Type B pancreatic cell (in vitro differentiated cells): Measurements from ENCODE around the gene OSBP2. TPM values are rescaled to one million over a fixed set of nuclear protein-coding genes. Genes with fewer than 3 reads are reported as not detected.
A peak's percentile ranks its signal among the peaks of the same experiment; 100 is the strongest.

ENCODE experiments used
- DNase-seq: peaks from one replicate; pipeline ENCODE4 v3.0.0; 2021; ENCODE audit warnings: mixed read lengths; ENCODE audit not compliant: unreplicated experiment; ENCODE audit errors: extremely low spot score
- H3K27ac Mint-ChIP-seq: 2 replicates; pipeline ENCODE4 v1.8.0; 2021; ENCODE audit warnings: mild to moderate bottlenecking, mixed read lengths
- H3K27me3 Mint-ChIP-seq: 2 replicates; pipeline ENCODE4 v1.8.0; 2021; ENCODE audit warnings: mixed read lengths
- H3K36me3 Mint-ChIP-seq: 2 replicates; pipeline ENCODE4 v1.8.0; 2021; ENCODE audit warnings: mixed read lengths
- H3K4me1 Mint-ChIP-seq: one replicate; pipeline ENCODE4 v1.8.0; 2021; ENCODE audit warnings: mixed read lengths; ENCODE audit not compliant: unreplicated experiment
- H3K4me3 Mint-ChIP-seq: 2 replicates; pipeline ENCODE4 v1.8.0; 2021; ENCODE audit warnings: mild to moderate bottlenecking, mixed read lengths
- H3K9me3 Mint-ChIP-seq: 2 replicates; pipeline ENCODE4 v1.8.0; 2021; ENCODE audit warnings: mixed read lengths
- CTCF ChIP-seq: fragments of 200-600 bp; sonication (generic); conservative IDR thresholded peaks from 2 replicates; pipeline ENCODE4 v1.5.0; 2021; ENCODE audit warnings: antibody characterized with exemption, mild to moderate bottlenecking
- total RNA-seq: library from RNA; stranded (reverse); gene quantifications from 2 replicates; pipeline ENCODE4 v1.2.1, GENCODE V29; 2021; ENCODE audit warnings: low replicate concordance

The OSBP2 gene
- total RNA-seq, 1 donor from 2014 or later: 8.1 TPM

- no peak for DNase-seq
- Mint-ChIP-seq H3K27me3 (peaks cover 80% of the 10 kb centered on the region), H3K4me3 (peak overlapping the region; percentile 78)
These were observed 127.2 kb downstream of the OSBP2 start for GRCh38 chr22:30821863-30822215.

GRCh38 chr22:30822216-30823014 is 127.7 kb downstream of the OSBP2 start:
- DNase-seq: no peak
- Mint-ChIP-seq H3K9me3 (no peaks in the 10 kb centered on the region), H3K4me3 (peak overlapping the region; percentile 81), H3K4me1 (no peaks in the 10 kb centered on the region), H3K36me3 (no peaks in the 10 kb centered on the region), H3K27me3 (peaks cover 80% of the 10 kb centered on the region), H3K27ac (no peak overlapping the region)
- TF ChIP-seq CTCF: peak; percentile 52

More at GRCh38 chr22:30821863-30822215, 127.2 kb downstream of the OSBP2 start:
- no peak for TF ChIP-seq CTCF
- Mint-ChIP-seq H3K9me3 (no peaks in the 10 kb centered on the region), H3K4me1 (no peaks in the 10 kb centered on the region), H3K27ac (no peak overlapping the region), H3K36me3 (no peaks in the 10 kb centered on the region)

GRCh38 chr22:30823015-30823370 is 128.3 kb downstream of the OSBP2 start:
- TF ChIP-seq CTCF: peak; percentile 40
- Mint-ChIP-seq H3K27me3 (peaks cover 86% of the 10 kb centered on the region), H3K4me3 (peak overlapping the region; percentile 81), H3K9me3 (no peaks in the 10 kb centered on the region), H3K4me1 (no peaks in the 10 kb centered on the region), H3K27ac (no peak overlapping the region), H3K36me3 (no peaks in the 10 kb centered on the region)
- no peak for DNase-seq

GRCh38 chr22:30824096-30824495 is 129.4 kb downstream of the OSBP2 start:
- H3K4me3 Mint-ChIP-seq: peak overlapping the region; percentile 37
- H3K36me3 Mint-ChIP-seq: no peaks in the 10 kb centered on the region
- H3K4me1 Mint-ChIP-seq: no peaks in the 10 kb centered on the region
- H3K9me3 Mint-ChIP-seq: no peaks in the 10 kb centered on the region
- DNase-seq: no peak
- H3K27ac Mint-ChIP-seq: no peak overlapping the region
- peaks cover 80% of the 10 kb centered on the region for H3K27me3 Mint-ChIP-seq
- no peak for TF ChIP-seq CTCF

- no peak for TF ChIP-seq CTCF
- Mint-ChIP-seq H3K9me3 (no peaks in the 10 kb centered on the region), H3K4me3 (no peak overlapping the region), H3K4me1 (no peaks in the 10 kb centered on the region), H3K36me3 (no peaks in the 10 kb centered on the region), H3K27me3 (peaks cover 74% of the 10 kb centered on the region), H3K27ac (no peak overlapping the region)
- DNase-seq: peak; percentile 51
These were observed 130.0 kb downstream of the OSBP2 start for GRCh38 chr22:30824711-30825110.
